Measurements from ENCODE around the gene CRYBA2.

The CRYBA2 gene

GRCh38 chr2:218981390-218981880 is 11.8 kb downstream of the CRYBA2 start:
- DNase-seq, result no peak

GRCh38 chr2:218980735-218981389 is 12.4 kb downstream of the CRYBA2 start:
- no peak for DNase-seq

- peak; percentile 88 for DNase-seq
These were observed 13.1 kb downstream of the CRYBA2 start for GRCh38 chr2:218979846-218980734.

GRCh38 chr2:218975060-218975777 is 18.0 kb downstream of the CRYBA2 start:
- no peak for DNase-seq

GRCh38 chr2:218970894-218971293 is 22.3 kb downstream of the CRYBA2 start:
- no peak for DNase-seq

GRCh38 chr2:218964041-218964771 is 29.0 kb downstream of the CRYBA2 start:
- no peak for DNase-seq

- DNase-seq, result no peak
These were observed 29.6 kb downstream of the CRYBA2 start for GRCh38 chr2:218963601-218964000.

- DNase-seq, result peak; percentile 58
These were observed 30.2 kb downstream of the CRYBA2 start for GRCh38 chr2:218962859-218963492.

- no peak for DNase-seq
These were observed 31.3 kb downstream of the CRYBA2 start for GRCh38 chr2:218961651-218962570.

- DNase-seq, result no peak
These were observed 32.0 kb downstream of the CRYBA2 start for GRCh38 chr2:218961229-218961628.

GRCh38 chr2:218960309-218961165 is 32.7 kb downstream of the CRYBA2 start:
- no peak for DNase-seq

GRCh38 chr2:218959761-218960308 is 33.4 kb downstream of the CRYBA2 start:
- DNase-seq, result no peak

- peak; percentile 72 for DNase-seq
These were observed 34.0 kb downstream of the CRYBA2 start, which contains the start of gene CDK5R2 for GRCh38 chr2:218959141-218959731. Gene CDK5R2 (plus strand): TSS chr2:218959666. CDS start chr2:218959821, 155 bp downstream.

GRCh38 chr2:218958276-218958675 is 34.9 kb downstream of the CRYBA2 start:
- DNase-seq, result no peak

GRCh38 chr2:218957671-218958070 is 35.6 kb downstream of the CRYBA2 start:
- no peak for DNase-seq

- no peak for DNase-seq
These were observed 37.2 kb downstream of the CRYBA2 start for GRCh38 chr2:218956039-218956438.

GRCh38 chr2:218954541-218955300 is 38.5 kb downstream of the CRYBA2 start:
- no peak for DNase-seq

- no peak for DNase-seq
These were observed 39.8 kb downstream of the CRYBA2 start for GRCh38 chr2:218953366-218953954.

Measured in stimulated activated CD4-positive, alpha-beta T cell treated with anti-CD3 and anti-CD28 coated beads, Interleukin-4, amount 100 ng/mL, for 24 hours (primary cell).